HT1080 (cell line): ENCODE measurements around the gene ZW10. TPM values are rescaled to one million over a fixed set of nuclear protein-coding genes. Genes with fewer than 3 reads are reported as not detected.
"Not testable (repeated sequence)": the region's sequence is repeated elsewhere in the genome, so short reads cannot be mapped to it uniquely, and the experiment has no call there.

Experiments used
- DNase-seq: peaks from one replicate; pipeline ENCODE4 v3.0.0-alpha.2; 2015; ENCODE audit warnings: low read depth
- total RNA-seq: library from RNA; depleted of rRNA; stranded (reverse); fragments of >200 nt; shearing (Covaris generic); gene quantifications from 2 replicates; pipeline ENCODE4 v1.2.3, GENCODE V29; 2014

The ZW10 gene
- total RNA-seq, 1 experiment from 2014 or later: 33.1 TPM

- no peak for DNase-seq
Measured at GRCh38 chr11:113760241-113760640, 13.3 kb downstream of the ZW10 start.

DNA sequence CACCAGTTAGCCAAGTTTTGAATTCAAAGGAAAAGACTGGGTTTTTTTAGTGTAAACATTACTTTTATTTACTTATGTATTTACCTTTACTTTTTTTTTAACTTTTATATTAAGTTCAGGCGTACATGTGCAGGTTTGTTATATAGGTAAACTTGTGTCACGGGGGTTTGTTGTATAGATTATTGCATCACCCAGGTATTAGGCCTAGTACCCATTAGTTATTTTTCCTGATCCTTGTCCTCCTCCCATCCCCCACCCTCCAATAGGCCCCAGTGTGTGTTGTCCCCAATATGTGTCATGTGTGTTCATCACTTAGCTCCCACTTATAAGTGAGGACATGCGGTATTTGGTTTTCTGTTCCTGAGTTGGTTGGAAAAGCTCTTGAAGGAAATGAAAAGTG, 20.6 kb downstream of the ZW10 start:
- DNase-seq: no peak

DNA sequence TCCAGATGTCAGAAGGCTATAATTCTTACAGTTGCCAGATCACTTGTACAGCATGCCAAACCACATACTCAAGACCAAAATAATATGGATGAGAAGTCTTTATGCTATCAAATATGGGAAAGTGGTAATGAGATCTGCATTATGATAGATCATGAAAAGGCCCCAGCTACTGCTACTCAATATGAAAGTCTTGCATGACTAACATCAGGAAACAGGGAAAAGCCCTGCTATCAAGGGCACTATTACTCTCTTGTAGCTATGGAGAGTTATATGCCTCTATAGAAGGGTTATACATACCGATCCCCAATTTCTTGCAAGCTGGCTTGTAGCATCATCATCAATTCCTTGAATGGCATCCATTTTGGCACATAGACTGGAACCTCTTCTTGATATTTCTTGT, 37.2 kb downstream of the ZW10 start:
- no peak for DNase-seq

DNA sequence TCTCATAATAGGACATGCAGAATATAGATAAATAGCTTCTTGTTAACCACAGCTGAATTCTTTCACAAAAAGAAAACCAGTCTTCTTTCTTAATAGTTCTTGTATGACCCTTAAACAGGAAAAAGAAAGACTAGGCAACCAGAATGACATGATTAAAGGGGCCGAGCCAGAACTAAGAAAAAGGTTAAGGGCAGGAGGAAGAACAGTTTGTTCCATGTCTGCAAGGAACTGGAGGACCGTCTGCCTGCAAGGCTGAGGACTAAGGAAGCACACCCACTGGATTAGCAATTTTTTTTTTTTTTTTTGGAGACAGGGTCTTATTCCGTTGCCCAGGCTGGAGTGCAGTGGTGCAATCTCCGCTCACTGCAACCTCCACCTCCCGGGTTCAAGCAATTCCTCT, 41.4 kb downstream of the ZW10 start:
- no peak for DNase-seq

DNA sequence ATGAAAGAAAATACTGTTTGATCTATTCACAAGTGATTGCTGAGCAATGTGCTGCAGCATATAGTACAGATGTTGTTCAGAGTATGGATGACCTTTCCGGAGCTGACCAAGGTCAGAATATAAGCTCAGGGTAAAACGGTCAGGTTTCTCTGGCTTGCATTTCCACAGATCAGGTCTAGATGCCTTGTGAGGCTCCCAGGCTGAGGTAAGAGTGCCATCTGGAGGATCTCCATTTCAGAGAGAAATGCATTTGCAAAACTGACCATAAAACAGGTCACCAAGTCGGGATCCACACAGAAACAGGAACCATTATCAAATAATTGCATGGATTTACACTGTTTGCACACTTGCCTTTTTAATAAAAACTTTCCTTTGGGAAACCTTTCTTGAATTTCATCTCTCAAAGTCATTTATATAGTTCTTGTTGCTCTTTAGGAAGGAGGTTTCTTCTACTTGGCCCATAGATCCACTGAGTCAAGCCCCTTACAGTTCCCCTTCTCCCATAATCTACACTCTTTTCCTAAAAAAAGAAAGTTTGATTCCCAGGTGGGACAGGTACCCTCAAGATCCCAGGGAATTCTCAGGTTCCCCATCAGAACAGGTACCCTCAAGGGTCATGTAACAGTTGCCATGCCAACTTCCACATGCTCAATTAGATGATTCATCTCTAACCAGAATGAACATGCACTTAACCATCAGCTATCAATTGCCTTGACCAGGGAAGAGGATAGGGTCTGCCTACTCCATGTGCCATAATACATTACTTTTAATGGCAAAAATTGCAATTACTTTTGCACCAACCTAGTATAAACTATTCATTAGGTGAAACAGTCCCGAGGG, 42.4 kb downstream of the ZW10 start:
- peak; percentile 69 for DNase-seq

GRCh38 chr11:113729456-113729855, 44.0 kb downstream of the ZW10 start:
- DNase-seq: no peak

DNA sequence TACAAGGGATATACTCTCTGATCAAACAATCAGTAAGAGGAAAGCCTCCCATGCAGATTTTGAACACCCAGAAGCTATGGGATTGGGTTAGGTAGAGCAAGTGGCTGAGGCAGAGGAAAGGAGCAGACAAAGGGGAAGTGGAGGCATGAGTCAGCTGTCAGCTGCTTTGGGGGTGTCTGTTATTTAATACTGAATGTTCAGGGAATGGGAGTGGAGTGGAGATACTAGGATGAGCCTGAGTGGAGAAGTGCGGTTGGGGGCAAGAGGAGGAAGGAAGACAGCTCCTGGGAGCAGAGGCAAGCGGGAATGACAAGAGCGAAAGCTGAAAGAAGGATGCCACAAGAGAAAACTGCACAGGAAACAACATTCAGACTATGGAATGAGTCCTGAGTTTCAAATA, 44.7 kb downstream of the ZW10 start:
- peak; percentile 50 for DNase-seq

DNA sequence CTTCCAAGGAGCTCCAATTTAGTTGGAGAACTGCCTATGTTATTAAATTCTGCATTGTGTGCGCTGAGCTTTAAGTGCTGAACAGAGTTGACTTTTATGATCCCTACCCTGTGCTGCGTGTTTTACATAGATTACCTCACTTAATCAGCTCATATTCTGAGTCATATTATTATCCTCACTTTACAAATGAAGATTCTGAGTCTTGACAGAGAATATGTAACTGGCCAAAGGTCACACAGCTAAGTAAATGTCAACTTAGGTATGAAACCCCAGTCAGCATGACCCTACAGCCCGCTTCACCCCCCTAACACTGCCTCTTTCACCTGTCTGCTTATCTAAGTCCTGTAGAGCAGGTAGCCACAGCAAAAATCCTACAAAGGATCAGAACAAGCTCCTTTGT, 47.6 kb downstream of the ZW10 start:
- DNase-seq: no peak

- no peak for DNase-seq
Measured at GRCh38 chr11:113725407-113725806, 48.1 kb downstream of the ZW10 start.

DNA sequence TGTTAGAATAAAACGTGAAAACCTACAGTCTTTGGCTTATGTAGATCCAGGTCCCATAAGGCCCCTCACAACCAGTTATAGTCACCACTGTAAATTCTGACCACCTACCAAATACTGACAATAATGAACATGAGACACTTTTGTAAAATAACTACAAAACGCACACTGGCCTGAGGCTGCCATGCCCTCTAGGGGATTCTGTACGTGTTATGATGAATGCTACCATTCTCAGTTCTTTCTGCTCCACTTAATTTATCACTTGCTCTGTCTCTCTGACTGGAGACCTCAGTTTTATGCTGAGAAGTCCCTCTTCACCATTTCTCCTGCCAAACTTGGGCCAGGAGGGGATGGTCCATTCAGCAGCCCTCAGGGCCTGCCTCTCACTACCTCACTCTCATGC, 48.7 kb downstream of the ZW10 start:
- DNase-seq: no peak

DNA sequence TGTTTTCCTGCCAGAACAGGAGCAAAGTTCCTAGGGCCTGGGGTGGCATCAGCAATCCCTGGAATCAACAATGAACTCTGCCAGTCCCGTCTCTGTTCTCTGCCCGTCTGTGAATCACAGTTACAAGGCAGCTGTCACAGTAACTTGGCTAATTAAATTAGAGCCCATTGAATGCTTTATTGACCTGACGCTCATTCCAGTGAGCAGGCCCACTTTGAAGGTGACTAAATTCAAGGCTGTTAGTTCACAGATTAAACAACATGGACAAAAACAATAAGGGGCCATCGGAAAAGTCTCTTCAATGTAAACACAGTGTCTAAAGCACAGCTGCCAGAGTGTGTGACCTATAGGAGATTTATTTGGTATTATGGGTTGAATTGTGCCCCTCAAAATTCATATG, 49.7 kb downstream of the ZW10 start:
- DNase-seq: no peak

GRCh38 chr11:113722934-113723333, 50.6 kb downstream of the ZW10 start:
- no peak for DNase-seq

DNA sequence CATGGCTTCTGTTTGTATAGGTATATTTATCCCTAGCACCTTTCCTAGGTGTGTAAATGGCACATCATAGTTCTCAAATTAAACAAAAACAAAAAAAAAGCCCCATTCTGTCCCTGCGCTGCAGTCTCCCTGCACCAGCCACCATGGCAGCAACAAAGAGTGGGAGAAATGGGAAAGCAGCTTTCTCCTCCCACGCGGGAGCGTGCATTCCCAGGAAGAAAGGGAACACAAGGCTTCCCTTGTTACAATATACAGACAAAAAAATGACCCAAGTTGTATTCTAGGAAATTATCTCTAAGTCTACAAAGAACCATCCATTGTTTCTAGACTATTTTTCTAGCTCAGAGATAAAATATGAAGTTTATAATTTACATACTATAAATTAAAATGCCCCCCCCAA, 51.3 kb downstream of the ZW10 start:
- DNase-seq: no peak

DNA sequence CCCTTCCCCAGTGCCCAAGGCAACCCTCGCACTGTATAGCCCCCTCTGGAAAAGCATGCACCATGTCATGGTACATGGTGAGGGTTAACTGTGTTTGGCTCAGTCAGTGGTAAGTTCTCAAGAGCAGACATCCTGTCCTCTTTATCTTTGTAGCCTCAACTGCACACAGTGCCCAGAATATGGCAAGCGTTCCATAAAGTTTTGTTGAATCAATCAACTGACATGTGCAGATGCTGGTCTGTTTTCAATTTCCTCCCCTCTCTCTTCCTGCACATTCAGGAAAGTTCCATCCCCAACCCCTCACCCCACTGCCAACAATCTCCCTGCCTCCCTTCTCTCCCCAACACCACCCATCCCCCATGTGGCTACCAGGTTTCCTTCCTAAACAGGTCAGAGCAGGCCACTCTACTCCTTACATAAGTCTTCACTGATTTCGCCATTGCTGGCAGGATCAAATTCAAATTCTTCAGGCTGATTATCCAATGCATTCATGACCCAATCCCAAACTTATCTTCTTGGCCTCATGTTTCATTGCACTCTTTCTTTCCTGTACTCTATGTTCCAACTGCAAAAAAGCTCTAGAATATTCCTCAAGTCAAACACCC, 51.9 kb downstream of the ZW10 start:
- DNase-seq: no peak

GRCh38 chr11:113720478-113720877, 53.0 kb downstream of the ZW10 start:
- not testable (repeated sequence) for DNase-seq

DNA sequence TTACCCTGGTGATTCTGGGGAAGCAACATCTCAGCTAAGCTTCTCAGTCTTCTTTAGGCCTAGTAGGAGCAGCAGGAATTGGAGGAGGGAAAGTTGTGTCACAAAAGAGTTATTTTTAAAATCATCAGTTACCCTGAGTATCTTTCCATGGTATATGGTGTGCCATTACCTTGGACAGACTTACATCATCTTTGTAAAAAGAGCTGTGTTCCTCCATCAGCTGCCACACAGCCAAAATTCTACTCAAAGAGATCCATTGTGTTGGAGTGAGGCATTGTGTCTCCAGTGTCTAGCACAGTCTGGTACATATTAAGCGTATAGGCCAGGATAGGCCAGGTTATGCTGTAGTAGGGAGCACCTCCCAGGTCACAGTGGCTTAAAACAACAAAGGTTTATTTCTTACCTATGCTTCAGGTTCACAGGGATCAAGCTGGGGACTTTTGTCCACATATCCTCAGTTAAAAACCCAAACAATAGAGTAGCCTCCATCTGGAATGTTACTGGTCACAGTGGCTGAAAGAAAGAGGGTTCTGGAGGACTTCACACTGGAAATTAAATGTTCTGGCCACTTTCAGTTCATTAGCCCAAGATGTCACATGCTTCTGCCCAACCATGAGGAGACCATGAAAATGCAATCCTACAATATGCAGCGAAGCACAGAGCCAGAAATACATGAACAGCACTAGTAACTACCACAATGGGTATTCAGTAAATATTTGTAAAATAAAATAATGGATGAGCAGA, 57.4 kb downstream of the ZW10 start:
- no peak for DNase-seq

- no peak for DNase-seq
Measured at GRCh38 chr11:113715273-113715672, 58.2 kb downstream of the ZW10 start.

DNA sequence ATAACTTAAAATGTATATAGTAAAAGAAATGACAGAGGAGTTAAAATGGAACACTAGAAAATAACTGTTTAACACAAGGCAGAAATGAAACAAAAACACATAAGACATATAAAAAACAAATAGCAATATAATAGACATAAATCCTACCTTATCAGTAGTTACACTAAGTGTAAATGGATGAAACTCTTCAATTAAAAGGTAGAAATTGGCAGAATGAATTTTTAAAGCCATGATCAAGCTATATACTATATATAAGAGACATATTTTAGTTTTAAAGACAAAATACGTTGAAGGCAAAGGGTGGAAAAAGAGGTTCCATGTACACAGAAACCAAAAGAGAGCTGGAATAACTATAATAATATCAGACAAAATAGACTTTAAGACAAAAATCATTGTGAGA, 62.5 kb downstream of the ZW10 start:
- no peak for DNase-seq

- no peak for DNase-seq
Measured at GRCh38 chr11:113705871-113706655, 67.4 kb downstream of the ZW10 start, which contains the start of gene TMPRSS5. Gene TMPRSS5 (minus strand): TSS chr11:113706308. CDS start chr11:113706224, 84 bp downstream.

DNA sequence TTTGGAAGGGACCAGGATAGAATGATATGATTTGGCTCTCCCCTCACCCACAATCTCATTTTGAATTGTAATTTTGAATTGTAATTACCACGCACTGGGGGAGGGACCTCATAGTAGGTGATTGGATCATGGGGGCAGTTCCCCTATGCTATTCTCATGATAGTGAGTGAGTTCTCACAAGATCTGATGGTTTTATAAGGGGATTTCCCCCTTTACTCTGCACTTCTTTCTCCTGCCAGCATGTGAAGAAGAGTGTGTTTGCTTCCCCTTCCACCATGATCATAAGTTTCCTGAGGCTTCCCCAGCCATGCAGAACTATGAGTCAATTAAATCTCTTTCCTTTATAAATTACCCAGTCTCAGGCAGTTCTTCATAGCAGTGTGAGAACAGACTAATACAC, 69.9 kb downstream of the ZW10 start:
- DNase-seq: not testable (repeated sequence)

GRCh38 chr11:113701491-113701890, 72.0 kb downstream of the ZW10 start:
- DNase-seq: no peak
